Liver (tissue), 9 donors: Measurements from ENCODE around the gene SLC9A2. TPM values are rescaled to one million over a fixed set of nuclear protein-coding genes. Genes with fewer than 3 reads are reported as not detected.

Experiments
- DNase-seq: peaks from one replicate; pipeline ENCODE4 v3.0.0-alpha.2; 2017; ENCODE audit warnings: low spot score
- H3K27ac ChIP-seq, 2 donors: one replicate each; pipeline ENCODE4 v1.7.0; 2013; ENCODE audit warnings: inconsistent platforms in 2 of 2, low read length in 2 of 2, control low read depth in 1 of 2, low read depth in 1 of 2, mild to moderate bottlenecking in 1 of 2
- H3K27me3 ChIP-seq, 4 donors: one replicate each; pipeline versions ENCODE4 v1.6.1 to v1.7.0; 2013; ENCODE audit warnings: low read length in 3 of 4, inconsistent platforms in 1 of 4, mild to moderate bottlenecking in 1 of 4, moderate library complexity in 1 of 4; ENCODE audit not compliant: control insufficient read depth in 4 of 4, insufficient read depth in 4 of 4
- H3K36me3 ChIP-seq, 4 donors: one replicate each; pipeline versions ENCODE4 v1.6.1 to v1.7.0; 2013; ENCODE audit warnings: low read length in 3 of 4, mild to moderate bottlenecking in 3 of 4, low read depth in 1 of 4, moderate library complexity in 1 of 4; ENCODE audit not compliant: control insufficient read depth in 4 of 4, insufficient read depth in 3 of 4
- H3K4me1 ChIP-seq, 4 donors: one replicate each; pipeline versions ENCODE4 v1.6.1 to v1.7.0; 2013; ENCODE audit warnings: low read length in 3 of 4, mild to moderate bottlenecking in 3 of 4, moderate library complexity in 1 of 4; ENCODE audit not compliant: control insufficient read depth in 4 of 4, insufficient read depth in 4 of 4
- H3K4me3 ChIP-seq, 3 donors: one replicate each; pipeline versions ENCODE4 v1.6.1 to v1.7.0; 2013; ENCODE audit warnings: low read length in 3 of 3, control low read depth in 1 of 3, low read depth in 1 of 3, mild to moderate bottlenecking in 1 of 3
- H3K9ac ChIP-seq, 2 donors: one replicate each; pipeline ENCODE4 v1.7.0; 2013; ENCODE audit warnings: low read length in 2 of 2, mild to moderate bottlenecking in 2 of 2, moderate library complexity in 2 of 2, control low read depth in 1 of 2, low read depth in 1 of 2
- H3K9me3 ChIP-seq, 4 donors: one replicate each; pipeline versions ENCODE4 v1.6.1 to v1.7.0; 2013; ENCODE audit warnings: low read length in 3 of 4; ENCODE audit not compliant: control insufficient read depth in 4 of 4
- ATF3 ChIP-seq: IDR thresholded peaks from 2 replicates; pipeline ENCODE4 v1.6.1; 2016; ENCODE audit warnings: antibody characterized with exemption
- EGR1 ChIP-seq, 2 donors: IDR thresholded peaks; 2 replicates each; pipeline ENCODE4 v1.6.1; 2016 to 2018; ENCODE audit warnings: antibody characterized with exemption in 2 of 2, low read depth in 2 of 2
- FOXA1 ChIP-seq: IDR thresholded peaks from 2 replicates; pipeline ENCODE4 v1.6.1; 2016; ENCODE audit warnings: antibody characterized with exemption
- FOXA2 ChIP-seq: IDR thresholded peaks from 2 replicates; pipeline ENCODE4 v1.6.1; 2016; ENCODE audit warnings: antibody characterized with exemption
- GABPA ChIP-seq, 2 donors: IDR thresholded peaks in 1 of 2; conservative IDR thresholded peaks in 1 of 2; 2 replicates each; pipeline ENCODE4 v1.6.1; 2016; ENCODE audit warnings: antibody characterized with exemption in 2 of 2, mild to moderate bottlenecking in 1 of 2, moderate library complexity in 1 of 2
- HNF4A ChIP-seq, 2 donors: conservative IDR thresholded peaks; 2 replicates each; pipeline ENCODE4 v1.6.1; 2016; ENCODE audit warnings: antibody characterized with exemption in 2 of 2, mild to moderate bottlenecking in 2 of 2
- HNF4G ChIP-seq: IDR thresholded peaks from 2 replicates; pipeline ENCODE4 v1.6.1; 2016; ENCODE audit warnings: antibody characterized with exemption
- JUND ChIP-seq, 2 donors: IDR thresholded peaks; 2 replicates each; pipeline ENCODE4 v1.6.1; 2016; ENCODE audit warnings: antibody characterized with exemption in 2 of 2
- MAX ChIP-seq: IDR thresholded peaks from 2 replicates; pipeline ENCODE4 v1.6.1; 2016; ENCODE audit warnings: antibody characterized with exemption
- NR2F2 ChIP-seq: IDR thresholded peaks from 2 replicates; pipeline ENCODE4 v1.6.1; 2016; ENCODE audit warnings: antibody characterized with exemption
- RAD21 ChIP-seq, 2 donors: IDR thresholded peaks; 2 replicates each; pipeline ENCODE4 v1.6.1; 2016; ENCODE audit warnings: antibody characterized with exemption in 2 of 2, mild to moderate bottlenecking in 2 of 2
- RXRA ChIP-seq, 2 donors: IDR thresholded peaks; 2 replicates each; pipeline ENCODE4 v1.6.1; 2017 to 2018; ENCODE audit warnings: antibody characterized with exemption in 2 of 2, mild to moderate bottlenecking in 1 of 2
- SP1 ChIP-seq: IDR thresholded peaks from 2 replicates; pipeline ENCODE4 v1.6.1; 2018; ENCODE audit warnings: antibody characterized with exemption, mild to moderate bottlenecking
- TAF1 ChIP-seq: conservative IDR thresholded peaks from 2 replicates; pipeline ENCODE4 v1.6.1; 2016; ENCODE audit warnings: antibody characterized with exemption, mild to moderate bottlenecking
- YY1 ChIP-seq: IDR thresholded peaks from 2 replicates; pipeline ENCODE4 v1.6.1; 2016; ENCODE audit warnings: antibody characterized with exemption, mild to moderate bottlenecking
- WGBS: extraction: QIAGEN DNeasy Blood & Tissue Kit; methylation state at CpG from one replicate; pipeline ENCODE4 v1.1.7; 2013; 5-methylcytosine and 5-hydroxymethylcytosine counted together
- polyA plus RNA-seq, 2 donors: library from polyadenylated mRNA; stranded (reverse) in 1 of 2; unstranded in 1 of 2; fragments of 200-250 nt in 1 of 2; fragments of >200 nt in 1 of 2; fragmentation: Nextera tagmentation in 1 of 2; extraction: Ambion mirVana in 1 of 2; gene quantifications; one replicate each; pipeline versions ENCODE4 v1.2.1 to v1.2.3, GENCODE V29; 2013 to 2015
- total RNA-seq, 2 donors: library from RNA; depleted of rRNA; stranded (reverse); fragments of >200 nt; gene quantifications; one replicate each; pipeline ENCODE4 v1.2.3, GENCODE V29; 2014
- TF ChIP-seq, protein P1 (sequence below): fragments of 150-350 bp; IDR thresholded peaks from 2 replicates; pipeline ENCODE4 v1.5.1; 2017; ENCODE audit warnings: improper control_type of control experiment, low read depth, low read length; ENCODE audit not compliant: missing input control
- TF ChIP-seq, protein P2 (sequence below): IDR thresholded peaks from 2 replicates; pipeline ENCODE4 v1.6.1; 2016; ENCODE audit warnings: antibody characterized with exemption, mild to moderate bottlenecking
- TF ChIP-seq, protein P3 (sequence below): IDR thresholded peaks from 2 replicates; pipeline ENCODE4 v1.6.1; 2016; ENCODE audit warnings: antibody characterized with exemption
- donor health status: healthy.
- donor health status: healthy.
- donor health status: healthy.
- donor health status: healthy.
- donor health status: healthy.

SLC9A2 gene
- total and polyA plus RNA-seq, 4 donors: under 0.01 to 0.05 (median 0.01) TPM; not detected in 1

- WGBS: 78% methylated on average over 7 of the region's 7 CpGs
- Histone ChIP-seq H3K9ac (no peak overlapping the region), H3K9me3 (no peaks in the 10 kb centered on the region), H3K36me3 (peaks cover 9 to 61% (median 58%) of the 10 kb centered on the region in 4 donors), H3K4me3 (no peak overlapping the region), H3K4me1 (no peaks in the 10 kb centered on the region), H3K27ac (no peak overlapping the region), H3K27me3 (no peaks in the 10 kb centered on the region)
- TF ChIP-seq HNF4A (conservative IDR thresholded peaks at IDR 0.05): no peak
- TF ChIP-seq SP1: no peak
- TF ChIP-seq HNF4G: no peak
- no peak for TF ChIP-seq JUND (IDR thresholded peaks at IDR 0.05)
- TF ChIP-seq NR2F2: no peak
- TF ChIP-seq RAD21 (IDR thresholded peaks at IDR 0.05): no peak
- TF ChIP-seq FOXA1: no peak
- no peak for TF ChIP-seq FOXA2
- TF ChIP-seq RXRA (IDR thresholded peaks at IDR 0.05): no peak
- no peak for TF ChIP-seq GABPA (IDR thresholded peaks at IDR 0.05 in 1 of 2, conservative IDR thresholded peaks at IDR 0.05 in 1 of 2)
- TF ChIP-seq MAX: no peak
- TF ChIP-seq, protein P1, sequence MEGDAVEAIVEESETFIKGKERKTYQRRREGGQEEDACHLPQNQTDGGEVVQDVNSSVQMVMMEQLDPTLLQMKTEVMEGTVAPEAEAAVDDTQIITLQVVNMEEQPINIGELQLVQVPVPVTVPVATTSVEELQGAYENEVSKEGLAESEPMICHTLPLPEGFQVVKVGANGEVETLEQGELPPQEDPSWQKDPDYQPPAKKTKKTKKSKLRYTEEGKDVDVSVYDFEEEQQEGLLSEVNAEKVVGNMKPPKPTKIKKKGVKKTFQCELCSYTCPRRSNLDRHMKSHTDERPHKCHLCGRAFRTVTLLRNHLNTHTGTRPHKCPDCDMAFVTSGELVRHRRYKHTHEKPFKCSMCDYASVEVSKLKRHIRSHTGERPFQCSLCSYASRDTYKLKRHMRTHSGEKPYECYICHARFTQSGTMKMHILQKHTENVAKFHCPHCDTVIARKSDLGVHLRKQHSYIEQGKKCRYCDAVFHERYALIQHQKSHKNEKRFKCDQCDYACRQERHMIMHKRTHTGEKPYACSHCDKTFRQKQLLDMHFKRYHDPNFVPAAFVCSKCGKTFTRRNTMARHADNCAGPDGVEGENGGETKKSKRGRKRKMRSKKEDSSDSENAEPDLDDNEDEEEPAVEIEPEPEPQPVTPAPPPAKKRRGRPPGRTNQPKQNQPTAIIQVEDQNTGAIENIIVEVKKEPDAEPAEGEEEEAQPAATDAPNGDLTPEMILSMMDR: no peak
- TF ChIP-seq, protein P2, sequence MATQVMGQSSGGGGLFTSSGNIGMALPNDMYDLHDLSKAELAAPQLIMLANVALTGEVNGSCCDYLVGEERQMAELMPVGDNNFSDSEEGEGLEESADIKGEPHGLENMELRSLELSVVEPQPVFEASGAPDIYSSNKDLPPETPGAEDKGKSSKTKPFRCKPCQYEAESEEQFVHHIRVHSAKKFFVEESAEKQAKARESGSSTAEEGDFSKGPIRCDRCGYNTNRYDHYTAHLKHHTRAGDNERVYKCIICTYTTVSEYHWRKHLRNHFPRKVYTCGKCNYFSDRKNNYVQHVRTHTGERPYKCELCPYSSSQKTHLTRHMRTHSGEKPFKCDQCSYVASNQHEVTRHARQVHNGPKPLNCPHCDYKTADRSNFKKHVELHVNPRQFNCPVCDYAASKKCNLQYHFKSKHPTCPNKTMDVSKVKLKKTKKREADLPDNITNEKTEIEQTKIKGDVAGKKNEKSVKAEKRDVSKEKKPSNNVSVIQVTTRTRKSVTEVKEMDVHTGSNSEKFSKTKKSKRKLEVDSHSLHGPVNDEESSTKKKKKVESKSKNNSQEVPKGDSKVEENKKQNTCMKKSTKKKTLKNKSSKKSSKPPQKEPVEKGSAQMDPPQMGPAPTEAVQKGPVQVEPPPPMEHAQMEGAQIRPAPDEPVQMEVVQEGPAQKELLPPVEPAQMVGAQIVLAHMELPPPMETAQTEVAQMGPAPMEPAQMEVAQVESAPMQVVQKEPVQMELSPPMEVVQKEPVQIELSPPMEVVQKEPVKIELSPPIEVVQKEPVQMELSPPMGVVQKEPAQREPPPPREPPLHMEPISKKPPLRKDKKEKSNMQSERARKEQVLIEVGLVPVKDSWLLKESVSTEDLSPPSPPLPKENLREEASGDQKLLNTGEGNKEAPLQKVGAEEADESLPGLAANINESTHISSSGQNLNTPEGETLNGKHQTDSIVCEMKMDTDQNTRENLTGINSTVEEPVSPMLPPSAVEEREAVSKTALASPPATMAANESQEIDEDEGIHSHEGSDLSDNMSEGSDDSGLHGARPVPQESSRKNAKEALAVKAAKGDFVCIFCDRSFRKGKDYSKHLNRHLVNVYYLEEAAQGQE: no peak
- TF ChIP-seq, protein P3, sequence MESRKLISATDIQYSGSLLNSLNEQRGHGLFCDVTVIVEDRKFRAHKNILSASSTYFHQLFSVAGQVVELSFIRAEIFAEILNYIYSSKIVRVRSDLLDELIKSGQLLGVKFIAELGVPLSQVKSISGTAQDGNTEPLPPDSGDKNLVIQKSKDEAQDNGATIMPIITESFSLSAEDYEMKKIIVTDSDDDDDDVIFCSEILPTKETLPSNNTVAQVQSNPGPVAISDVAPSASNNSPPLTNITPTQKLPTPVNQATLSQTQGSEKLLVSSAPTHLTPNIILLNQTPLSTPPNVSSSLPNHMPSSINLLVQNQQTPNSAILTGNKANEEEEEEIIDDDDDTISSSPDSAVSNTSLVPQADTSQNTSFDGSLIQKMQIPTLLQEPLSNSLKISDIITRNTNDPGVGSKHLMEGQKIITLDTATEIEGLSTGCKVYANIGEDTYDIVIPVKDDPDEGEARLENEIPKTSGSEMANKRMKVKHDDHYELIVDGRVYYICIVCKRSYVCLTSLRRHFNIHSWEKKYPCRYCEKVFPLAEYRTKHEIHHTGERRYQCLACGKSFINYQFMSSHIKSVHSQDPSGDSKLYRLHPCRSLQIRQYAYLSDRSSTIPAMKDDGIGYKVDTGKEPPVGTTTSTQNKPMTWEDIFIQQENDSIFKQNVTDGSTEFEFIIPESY: no peak
- TF ChIP-seq YY1: no peak
- no peak for TF ChIP-seq EGR1 (IDR thresholded peaks at IDR 0.05; ENCODE audit: low read depth in 2 of 2)
- TF ChIP-seq TAF1: no peak
- TF ChIP-seq ATF3: no peak
- DNase-seq: no peak
These were observed 104.7 kb downstream of the SLC9A2 start for GRCh38 chr2:102724016-102724490.
